Stimulated activated CD8-positive, alpha-beta memory T cell treated with anti-CD3 and anti-CD28 coated beads, Interleukin-7, amount 100 ng/mL, for 24 hours (primary cell): ENCODE measurements around the gene TSPOAP1.
"Not testable (repeated sequence)": the region's sequence is repeated elsewhere in the genome, so short reads cannot be mapped to it uniquely, and the experiment has no call there.

Source experiments
- DNase-seq: peaks from one replicate; pipeline ENCODE4 v3.0.0-alpha.2; 2020; ENCODE audit warnings: low read depth

Gene TSPOAP1

GRCh38 chr17:58341136-58341860, 12.7 kb upstream of the TSPOAP1 start:
- not testable (repeated sequence) for DNase-seq

GRCh38 chr17:58340405-58340876, 11.8 kb upstream of the TSPOAP1 start:
- DNase-seq: no peak

- DNase-seq: no peak
These were observed 11.3 kb upstream of the TSPOAP1 start for GRCh38 chr17:58339755-58340404.

GRCh38 chr17:58338841-58339754, 10.5 kb upstream of the TSPOAP1 start:
- DNase-seq: no peak

GRCh38 chr17:58338454-58338840, 9.9 kb upstream of the TSPOAP1 start:
- DNase-seq: no peak

GRCh38 chr17:58337600-58338453, 9.2 kb upstream of the TSPOAP1 start:
- peak; percentile 80 for DNase-seq

- no peak for DNase-seq
These were observed 8.6 kb upstream of the TSPOAP1 start for GRCh38 chr17:58337210-58337599.

GRCh38 chr17:58336456-58337209, 8.0 kb upstream of the TSPOAP1 start:
- no peak for DNase-seq

GRCh38 chr17:58335779-58336455, 7.3 kb upstream of the TSPOAP1 start:
- no peak for DNase-seq

- DNase-seq: no peak
These were observed 6.6 kb upstream of the TSPOAP1 start for GRCh38 chr17:58335061-58335731.

- no peak for DNase-seq
These were observed 6.1 kb upstream of the TSPOAP1 start for GRCh38 chr17:58334661-58335060.

GRCh38 chr17:58334256-58334655, 5.7 kb upstream of the TSPOAP1 start:
- DNase-seq: no peak

- DNase-seq: no peak
These were observed 5.2 kb upstream of the TSPOAP1 start for GRCh38 chr17:58333736-58334207.

GRCh38 chr17:58332778-58333735, 4.5 kb upstream of the TSPOAP1 start:
- DNase-seq: no peak

GRCh38 chr17:58331815-58332777, 3.5 kb upstream of the TSPOAP1 start:
- peak; percentile 84 for DNase-seq

GRCh38 chr17:58330997-58331814, 2.6 kb upstream of the TSPOAP1 start:
- DNase-seq: no peak
